K562 (cell line): ENCODE results near the gene CACNA1E. TPM values are rescaled to one million over a fixed set of nuclear protein-coding genes. Genes with fewer than 3 reads are reported as not detected.
A peak's percentile ranks its signal among the peaks of the same experiment; 100 is the strongest.

Experiments used
- ATAC-seq: fragments of 200-7000 bp; cut with Tn5 transposase; 3 replicates; pipeline ENCODE4 v1.9.1; 2020; ENCODE audit warnings: moderate library complexity
- BruUV-seq: library from RNA; stranded (reverse); fragments of 400-500 nt; replicated peaks from 2 replicates; lab custom pipeline; 2021; lab: Mats Ljungman, UMichigan
- CTCF ChIA-PET: fragments of 300-600 bp; formaldehyde crosslinking; extraction: SDS; loops from one replicate; lab custom pipeline; 2021; ENCODE audit warnings: low intra/inter-chr PET ratio; lab: Yijun Ruan, JAX
- POLR2A ChIA-PET: fragments of 300-600, 350-650 bp; sonication (Branson Sonifier 250); formaldehyde crosslinking; extraction: SDS; loops from one replicate; lab custom pipeline; 2021; ENCODE audit warnings: antibody characterized with exemption, inconsistent platforms; lab: Yijun Ruan, JAX
- DNase-seq, 4 experiments: peaks; one replicate each; pipeline versions ENCODE4 v3.0.0 to v3.0.0-alpha.2; 2011 to 2018; ENCODE audit warnings: low spot score in 3 of 4, mixed read lengths in 3 of 4; ENCODE audit errors: extremely low read depth in 1 of 4
- FAIRE-seq: peaks from 2 replicates; lab custom pipeline; 2011; peaks lifted over from hg19 to GRCh38; lab: Jason Lieb, UNC
- H2AFZ ChIP-seq: 2 replicates; pipeline ENCODE4 v1.6.0; 2011; ENCODE audit warnings: low read depth, low read length, control low read depth, inconsistent platforms
- H3K27ac ChIP-seq: fragments of 200-600 bp; 3 replicates; pipeline ENCODE4 v1.8.0; 2011; ENCODE audit warnings: low read depth, mild to moderate bottlenecking, control low read depth, inconsistent platforms, low read length, moderate library complexity, mixed read lengths; ENCODE audit errors: extremely low read depth
- H3K27me3 ChIP-seq, 2 experiments: fragments of 300-600 bp in 1 of 2; 2 replicates in 1 of 2; 3 replicates in 1 of 2; pipeline versions ENCODE4 v1.6.0 to v1.8.0; 2011; ENCODE audit warnings: inconsistent platforms in 2 of 2, low read length in 2 of 2, mild to moderate bottlenecking in 1 of 2, mixed read lengths in 1 of 2, moderate library complexity in 1 of 2; ENCODE audit not compliant: control insufficient read depth in 2 of 2, insufficient read depth in 2 of 2
- H3K36me3 ChIP-seq: fragments of 300-600 bp; 3 replicates; pipeline ENCODE4 v1.8.0; 2011; ENCODE audit warnings: mild to moderate bottlenecking, low read length, inconsistent platforms; ENCODE audit not compliant: control insufficient read depth, insufficient read depth
- H3K4me1 ChIP-seq, 2 experiments: fragments of 200-600 bp in 1 of 2; replicated peaks in 1 of 2; 2 replicates in 1 of 2; 3 replicates in 1 of 2; pipeline versions ENCODE4 v1.5.1 to v1.8.0; 2011; ENCODE audit warnings: inconsistent platforms in 2 of 2, low read length in 2 of 2, mild to moderate bottlenecking in 1 of 2, mixed read lengths in 1 of 2, moderate library complexity in 1 of 2; ENCODE audit not compliant: control insufficient read depth in 2 of 2, insufficient read depth in 2 of 2
- H3K4me2 ChIP-seq: 2 replicates; pipeline ENCODE4 v1.6.1; 2011; ENCODE audit warnings: low read length, control low read depth, inconsistent platforms, mixed read lengths; ENCODE audit not compliant: insufficient read depth
- H3K4me3 ChIP-seq: fragments of 200-600 bp; sonication (generic), shearing (Covaris generic); 2 replicates; pipeline ENCODE4 v1.5.1; 2016; ENCODE audit warnings: control low read depth, inconsistent platforms
- H3K79me2 ChIP-seq: fragments of 200-600 bp; 3 replicates; pipeline ENCODE4 v1.8.0; 2011; ENCODE audit warnings: low read length, inconsistent platforms; ENCODE audit not compliant: control insufficient read depth, insufficient read depth
- H3K9ac ChIP-seq, 2 experiments: 2 replicates each; pipeline versions ENCODE4 v1.6.0 to v1.6.1; 2011; ENCODE audit warnings: low read depth in 2 of 2, low read length in 2 of 2, control low read depth in 1 of 2, inconsistent platforms in 1 of 2, mild to moderate bottlenecking in 1 of 2, mixed read lengths in 1 of 2; ENCODE audit not compliant: insufficient read depth in 1 of 2
- H3K9me1 ChIP-seq: one replicate; pipeline ENCODE4 v1.6.0; 2011; ENCODE audit warnings: inconsistent platforms, mild to moderate bottlenecking, low read length, moderate library complexity; ENCODE audit not compliant: control insufficient read depth, insufficient read depth
- H3K9me3 ChIP-seq: replicated peaks from 2 replicates; pipeline ENCODE4 v1.5.1; 2011; ENCODE audit warnings: low read depth, low read length, inconsistent platforms; ENCODE audit not compliant: control insufficient read depth, insufficient read depth
- H4K20me1 ChIP-seq: replicated peaks from 2 replicates; pipeline ENCODE4 v1.6.1; 2011; ENCODE audit warnings: low read length, inconsistent platforms, mixed read lengths; ENCODE audit not compliant: control insufficient read depth, insufficient read depth
- ETV6 ChIP-seq, 3 experiments: fragments of 150-350 bp in 1 of 3; sonication (generic) in 1 of 3; formaldehyde crosslinking in 1 of 3; IDR thresholded peaks; 2 replicates each; pipeline versions ENCODE4 v1.6.1 to v1.8.0; 2014 to 2022; ENCODE audit warnings: borderline replicate concordance in 2 of 3, low read depth in 2 of 3, antibody characterized with exemption in 1 of 3, low read length in 1 of 3, mild to moderate bottlenecking in 1 of 3, missing genetic modification reagents in 1 of 3
- WGBS: fragments of 100-300 bp; shearing (Covaris generic); methylation state at CpG from one replicate; pipeline ENCODE4 v1.1.6; 2016; ENCODE audit warnings: low coverage, mixed read lengths; ENCODE audit not compliant: insufficient coverage; ENCODE audit errors: missing lambda C conversion rate; 5-methylcytosine and 5-hydroxymethylcytosine counted together
- in situ Hi-C: fragments of 300-500 bp; cut with MboI; formaldehyde crosslinking; loops from 4 replicates; pipeline ENCODE4 v1.15.0; 2018; ENCODE audit warnings: inconsistent platforms, mixed read lengths
- intact Hi-C: fragments of 100-400 bp; cut with micrococcal nuclease; formaldehyde crosslinking; loops from 2 replicates; pipeline ENCODE4 v1.14.2; 2022
- polyA plus RNA-seq, 8 experiments: library from polyadenylated mRNA; depleted of rRNA in 4 of 8; stranded (reverse) in 5 of 8; unstranded in 3 of 8; fragments of >200 nt; fragmentation: Nextera tagmentation in 2 of 8; fragmentation: Illumina TruSeq in 1 of 8; extraction: Ambion mirVana in 2 of 8; extraction: Trizol in 1 of 8; gene quantifications; 2 replicates each; pipeline versions ENCODE4 v1.2.1 to v1.2.3, GENCODE V29; 2011 to 2014; ENCODE audit warnings: inconsistent platforms in 1 of 8, missing spikeins in 1 of 8
- total RNA-seq, 7 experiments: library from RNA; depleted of rRNA in 6 of 7; stranded (reverse); fragments of >200 nt in 6 of 7; fragmentation: Illumina TruSeq in 2 of 7; extraction: Trizol in 2 of 7; gene quantifications; 2 replicates each; pipeline versions ENCODE4 v1.2.1 to v1.2.3, GENCODE V29; 2011 to 2021; ENCODE audit warnings: low replicate concordance in 1 of 7
- TF ChIP-seq, protein P1 (sequence below), 2 experiments: IDR thresholded peaks in 1 of 2; conservative IDR thresholded peaks in 1 of 2; 2 replicates each; pipeline ENCODE4 v1.6.1; 2016; ENCODE audit warnings: low read depth in 2 of 2, mild to moderate bottlenecking in 1 of 2, missing compliant biosample characterization in 1 of 2, missing genetic modification characterization in 1 of 2, moderate library complexity in 1 of 2

CACNA1E gene
- total and polyA plus RNA-seq, 9 of the 15 experiments (the other 6 are each of a cell fraction or from before 2014, with no cell fraction given), result under 0.01 to 0.04 TPM; not detected in 7

DNA sequence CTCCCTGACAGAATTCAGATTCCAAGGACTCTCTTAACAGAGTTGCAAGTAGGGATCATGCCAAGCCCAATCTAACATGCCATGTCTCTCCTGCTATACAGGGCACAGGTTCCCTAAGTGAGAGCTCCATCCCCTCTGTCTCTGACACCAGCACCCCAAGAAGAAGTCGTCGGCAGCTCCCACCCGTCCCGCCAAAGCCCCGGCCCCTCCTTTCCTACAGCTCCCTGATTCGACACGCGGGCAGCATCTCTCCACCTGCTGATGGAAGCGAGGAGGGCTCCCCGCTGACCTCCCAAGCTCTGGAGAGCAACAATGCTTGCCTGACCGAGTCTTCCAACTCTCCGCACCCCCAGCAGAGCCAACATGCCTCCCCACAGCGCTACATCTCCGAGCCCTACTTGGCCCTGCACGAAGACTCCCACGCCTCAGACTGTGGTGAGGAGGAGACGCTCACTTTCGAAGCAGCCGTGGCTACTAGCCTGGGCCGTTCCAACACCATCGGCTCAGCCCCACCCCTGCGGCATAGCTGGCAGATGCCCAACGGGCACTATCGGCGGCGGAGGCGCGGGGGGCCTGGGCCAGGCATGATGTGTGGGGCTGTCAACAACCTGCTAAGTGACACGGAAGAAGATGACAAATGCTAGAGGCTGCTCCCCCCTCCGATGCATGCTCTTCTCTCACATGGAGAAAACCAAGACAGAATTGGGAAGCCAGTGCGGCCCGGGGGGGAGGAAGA is 315.0 kb downstream of the CACNA1E start:
- BruUV-seq, result no TSS peak
- TF ChIP-seq ETV6 (IDR thresholded peaks at IDR 0.05; ENCODE audit: borderline replicate concordance in 1 of 2, low read depth in 2 of 2, low read length in 1 of 2) (no peak), ETV6 (CRISPR knock-in tag; IDR thresholded peaks at IDR 0.05; ENCODE audit: borderline replicate concordance) (no peak)
- TF ChIP-seq, protein P1, sequence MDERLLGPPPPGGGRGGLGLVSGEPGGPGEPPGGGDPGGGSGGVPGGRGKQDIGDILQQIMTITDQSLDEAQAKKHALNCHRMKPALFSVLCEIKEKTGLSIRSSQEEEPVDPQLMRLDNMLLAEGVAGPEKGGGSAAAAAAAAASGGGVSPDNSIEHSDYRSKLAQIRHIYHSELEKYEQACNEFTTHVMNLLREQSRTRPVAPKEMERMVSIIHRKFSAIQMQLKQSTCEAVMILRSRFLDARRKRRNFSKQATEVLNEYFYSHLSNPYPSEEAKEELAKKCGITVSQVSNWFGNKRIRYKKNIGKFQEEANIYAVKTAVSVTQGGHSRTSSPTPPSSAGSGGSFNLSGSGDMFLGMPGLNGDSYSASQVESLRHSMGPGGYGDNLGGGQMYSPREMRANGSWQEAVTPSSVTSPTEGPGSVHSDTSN (CRISPR knock-in tag; IDR thresholded peaks at IDR 0.05; ENCODE audit: low read depth), result no peak
- TF ChIP-seq, protein P1 (tag; conservative IDR thresholded peaks at IDR 0.05; ENCODE audit: low read depth), result 0 out of 2 replicates have a peak, but pooled peaks have one; percentile 27
- in situ Hi-C loops, result no loop called here
- Histone ChIP-seq H2AFZ (no peak overlapping the region), H3K27ac (no peak overlapping the region), H3K27me3 (peaks cover 31 to 56% of the 10 kb centered on the region in 2 experiments), H4K20me1 (no peaks in the 10 kb centered on the region), H3K9ac (no peak overlapping the region), H3K4me3 (no peak overlapping the region), H3K79me2 (no peaks in the 10 kb centered on the region), H3K9me1 (no peaks in the 10 kb centered on the region), H3K36me3 (no peaks in the 10 kb centered on the region), H3K4me1 (peaks cover 0 to 5% of the 10 kb centered on the region in 2 experiments; a peak in 1 of 5 replicates), H3K4me2 (no peak overlapping the region), H3K9me3 (no peaks in the 10 kb centered on the region)
- POLR2A ChIA-PET, result no interaction called here
- CTCF ChIA-PET, result no interaction called here
- no peak for DNase-seq
- ATAC-seq, result no peak
- no peak for FAIRE-seq
- 1% methylated on average over 30 of the region's 32 CpGs for WGBS
- intact Hi-C loops, result no loop called here
